ENCODE data around the gene ABRAXAS1. TPM values are rescaled to one million over a fixed set of nuclear protein-coding genes. Genes with fewer than 3 reads are reported as not detected.
A peak's percentile ranks its signal among the peaks of the same experiment; 100 is the strongest.

Gene ABRAXAS1
- total RNA-seq, 1 donor from 2014 or later = 5.3 TPM

DNA sequence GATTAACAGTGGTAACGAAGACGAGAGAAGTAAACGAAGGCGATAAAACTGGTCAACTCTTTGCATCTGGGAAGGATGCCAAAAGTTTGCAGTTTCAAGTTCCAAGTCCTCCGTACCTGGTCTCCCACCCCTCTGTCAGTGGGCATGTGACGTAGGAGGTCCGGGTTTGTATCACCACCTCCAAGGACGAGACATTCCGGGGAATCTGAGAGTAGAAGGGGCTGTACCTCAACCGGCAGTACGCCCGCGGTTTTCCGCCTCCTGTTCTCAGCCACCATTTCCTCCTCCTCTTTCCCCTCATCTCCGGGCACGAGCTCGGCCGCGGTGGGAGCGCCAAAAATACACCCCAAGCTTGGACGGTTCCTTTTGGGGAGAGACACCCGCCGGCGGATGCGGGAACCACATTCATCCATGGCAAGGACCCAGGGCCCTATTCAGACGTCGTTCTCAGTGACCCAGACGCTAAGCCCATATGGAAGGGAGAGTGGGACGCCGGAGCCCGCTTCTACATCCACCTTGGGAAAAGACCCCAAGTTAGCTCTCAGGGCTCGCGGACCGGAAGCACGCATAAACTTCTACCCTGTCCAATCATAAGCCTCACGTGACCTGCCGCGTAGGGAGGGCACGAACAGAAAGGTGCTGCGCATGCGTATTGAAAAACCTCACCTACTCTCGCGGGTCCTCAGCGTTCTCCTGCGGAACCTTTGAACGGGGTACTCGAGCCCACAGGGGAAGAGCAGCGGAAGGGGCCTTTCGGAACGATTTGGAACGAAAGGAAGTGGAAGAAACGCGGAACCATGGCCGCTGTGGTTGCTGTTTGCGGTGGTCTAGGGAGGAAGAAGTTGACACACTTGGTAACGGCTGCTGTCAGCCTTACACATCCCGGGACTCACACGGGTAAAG lies 29.4 kb downstream of the ABRAXAS1 start, which contains the start of the genes HELQ and MRPS18C:
Gene HELQ, minus strand, starts transcription at position 543 of the 903 bp plus-strand sequence. Its CDS starts 130 bp downstream, at position 413.
Gene MRPS18C, plus strand, starts transcription at position 778 of the 903 bp plus-strand sequence. Its CDS starts 20 bp downstream, at position 798.
- FAIRE-seq (no peak), DNase-seq (ENCODE audit: low spot score in 2 of 2) (peak; percentile 57 to 79)

DNA sequence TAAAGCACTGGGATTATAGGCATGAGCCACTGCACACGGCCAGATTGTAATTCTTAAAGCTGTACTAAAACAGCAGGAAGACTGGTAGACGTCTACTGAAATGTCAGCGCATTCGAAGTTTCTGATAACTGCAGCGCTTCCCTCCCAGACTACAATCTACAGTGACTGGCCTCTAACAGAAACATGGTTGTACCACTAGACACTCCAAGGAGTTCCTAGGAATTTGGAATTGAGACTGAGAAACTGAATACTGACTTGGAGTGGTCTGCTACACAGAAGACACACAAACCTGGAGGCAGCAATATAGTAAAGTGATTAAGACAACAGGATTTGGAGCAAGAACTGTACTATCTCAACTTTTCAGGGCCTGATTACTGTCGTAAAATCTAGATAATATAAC lies 30.2 kb downstream of the ABRAXAS1 start:
- FAIRE-seq = no peak
- no peak for DNase-seq (ENCODE audit: low spot score in 2 of 2)

DNA sequence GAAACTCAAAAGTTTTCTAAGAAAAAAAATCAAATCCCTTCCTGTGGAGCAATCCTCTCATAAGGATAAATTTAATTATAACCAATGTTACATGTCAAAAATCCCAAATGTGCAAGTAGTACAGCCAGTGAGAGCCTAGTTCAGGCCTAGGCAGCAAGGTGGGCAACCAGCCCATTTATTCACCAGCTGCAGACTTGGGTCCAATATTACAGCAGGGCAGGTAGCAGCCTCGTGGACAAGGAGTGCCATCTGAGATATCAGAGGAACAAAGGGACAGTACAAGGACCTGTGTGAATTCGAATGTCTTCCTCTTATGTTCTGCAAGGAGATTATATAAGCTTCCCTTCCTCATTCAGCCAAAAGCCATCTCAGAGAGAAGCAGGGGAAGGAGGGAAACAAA lies 35.9 kb downstream of the ABRAXAS1 start:
- DNase-seq (ENCODE audit: low spot score in 2 of 2) (no peak), FAIRE-seq (no peak)

DNA sequence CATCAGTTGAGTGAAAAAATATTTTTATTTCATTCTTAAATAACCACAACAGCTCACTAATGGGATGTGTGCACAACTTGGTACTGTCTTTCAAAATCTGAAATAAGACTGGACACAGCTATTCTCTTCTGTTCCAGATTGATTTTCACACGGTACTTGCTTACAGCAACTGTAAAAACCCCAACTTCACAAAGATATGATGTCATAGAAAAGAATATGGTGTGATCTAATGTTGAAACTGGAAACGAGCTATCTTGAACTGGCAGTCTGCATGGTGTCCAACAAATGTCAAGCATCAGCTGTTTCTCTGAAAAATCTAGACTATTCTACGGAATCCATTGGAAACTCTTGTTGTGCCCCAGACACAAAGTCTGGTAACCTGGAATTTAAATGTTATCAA lies 44.0 kb downstream of the ABRAXAS1 start:
- no peak for DNase-seq (ENCODE audit: low spot score in 2 of 2)
- no peak for FAIRE-seq

DNA sequence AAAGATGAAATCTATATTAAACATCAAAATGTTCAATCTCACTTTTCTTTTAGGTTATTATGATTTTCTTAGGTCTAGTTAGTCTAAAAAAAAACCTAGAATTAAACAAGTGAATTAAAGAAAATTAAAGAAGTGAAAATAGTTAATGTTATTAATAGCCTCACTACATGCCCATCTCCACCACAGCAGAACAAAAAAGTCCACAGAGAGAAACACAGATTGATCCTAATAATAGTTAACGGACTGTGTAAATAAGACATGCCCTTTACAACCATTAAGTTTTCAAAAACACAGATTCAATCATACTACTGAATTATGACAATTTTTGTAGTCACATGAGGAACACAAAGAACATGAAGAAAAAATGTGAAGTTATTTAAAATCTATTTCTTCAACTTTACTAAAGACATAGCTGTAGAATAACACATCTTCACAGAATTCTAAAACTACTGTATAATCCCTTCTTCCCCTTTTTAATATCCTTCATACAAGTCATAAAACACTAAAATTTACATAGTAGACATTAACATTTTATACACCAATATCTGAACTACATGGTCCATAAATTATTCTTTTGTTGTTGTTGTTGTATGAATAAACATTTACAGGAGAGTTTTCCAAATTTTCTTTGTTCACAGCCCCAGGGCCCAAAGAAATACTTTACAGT lies 44.6 kb downstream of the ABRAXAS1 start:
- DNase-seq (ENCODE audit: low spot score in 2 of 2) (no peak), FAIRE-seq (no peak)

GRCh38 chr4:83438719-83439118 lies 46.2 kb downstream of the ABRAXAS1 start:
- DNase-seq (ENCODE audit: low spot score in 2 of 2) (no peak), FAIRE-seq (no peak)

DNA sequence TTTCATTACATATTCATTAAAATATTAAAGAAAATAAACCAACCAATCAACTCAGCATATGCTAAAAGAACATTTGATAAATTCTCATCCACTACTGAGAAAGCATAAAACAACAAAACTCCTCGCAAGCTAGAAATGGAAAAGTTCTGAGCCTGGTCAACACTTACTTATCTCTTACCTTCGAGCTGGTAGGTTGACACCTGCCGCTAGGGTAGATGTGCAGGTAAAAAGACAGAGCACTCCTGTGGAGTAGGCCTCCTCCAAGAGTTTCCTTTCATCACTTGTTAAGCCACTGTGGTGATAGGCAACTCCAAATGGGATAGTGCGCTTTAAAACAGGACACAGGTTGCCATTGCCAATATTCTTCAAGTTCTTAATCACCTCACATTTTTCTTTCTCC lies 48.2 kb downstream of the ABRAXAS1 start:
- FAIRE-seq (no peak), DNase-seq (ENCODE audit: low spot score in 2 of 2) (no peak)

GRCh38 chr4:83431200-83431599 lies 53.7 kb downstream of the ABRAXAS1 start:
- DNase-seq (ENCODE audit: low spot score in 2 of 2) (no peak), FAIRE-seq (no peak)

- FAIRE-seq (no peak), DNase-seq (ENCODE audit: low spot score in 2 of 2) (no peak)
Measured at GRCh38 chr4:83418211-83418610, 66.7 kb downstream of the ABRAXAS1 start.

DNA sequence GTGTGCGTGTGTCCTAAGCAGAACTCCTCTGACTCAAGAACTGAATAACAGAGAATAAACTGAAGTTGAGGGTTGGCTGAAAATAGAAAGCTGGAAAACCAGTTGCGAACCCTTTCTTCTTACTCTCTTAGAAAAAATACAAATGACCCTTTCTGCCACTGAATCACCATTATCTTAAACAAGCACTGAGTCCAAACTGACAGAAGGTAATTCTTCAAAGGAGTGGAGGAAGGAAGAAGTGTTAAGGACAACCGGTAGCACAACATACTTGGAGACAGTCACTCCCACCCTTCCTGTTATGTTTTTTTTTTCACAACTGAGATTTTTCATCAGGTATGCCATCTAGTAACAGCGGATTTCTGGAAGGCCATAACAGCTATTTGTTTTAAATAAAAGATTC lies 67.3 kb downstream of the ABRAXAS1 start:
- no peak for DNase-seq (ENCODE audit: low spot score in 2 of 2)
- no peak for FAIRE-seq

DNA sequence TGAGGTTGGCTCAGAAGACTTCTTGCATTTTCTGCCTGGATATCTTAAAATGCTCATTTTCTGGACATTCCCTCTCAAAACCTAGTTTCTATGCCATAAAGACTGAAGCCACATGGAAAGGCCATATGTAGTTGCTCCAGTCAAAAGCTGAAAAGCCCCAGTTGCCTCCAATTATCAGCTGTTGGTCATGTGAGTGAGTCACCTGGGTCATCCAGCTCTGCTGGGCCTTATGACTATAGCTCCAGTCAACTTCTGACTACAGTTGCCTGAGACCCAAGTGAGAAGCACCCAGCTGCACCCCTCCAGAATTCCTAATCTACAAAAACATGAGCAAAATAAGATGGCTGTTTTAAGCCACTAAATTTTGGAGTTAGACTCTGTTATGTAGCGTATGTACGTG lies 71.2 kb downstream of the ABRAXAS1 start:
- DNase-seq (ENCODE audit: low spot score in 2 of 2) = no peak
- no peak for FAIRE-seq

Other genes with a start within 250 kb of the ABRAXAS1 start
- gene COQ2, start 200.3 kb downstream of the ABRAXAS1 start, total RNA-seq = 14.7 TPM
- 0.82 TPM for gene HPSE, start 150.3 kb downstream of the ABRAXAS1 start, total RNA-seq
- 22.8 TPM for gene HELQ, start 29.3 kb downstream of the ABRAXAS1 start, total RNA-seq
- gene MRPS18C, start 29.0 kb downstream of the ABRAXAS1 start, total RNA-seq = 35.9 TPM
- gene GPAT3, start 51.0 kb upstream of the ABRAXAS1 start, total RNA-seq = not detected